DND-41 (cell line): ENCODE measurements around the gene LMO2.

ENCODE experiments used
- CTCF ChIP-seq: IDR thresholded peaks from 2 replicates; pipeline ENCODE4 v1.5.1; 2012; ENCODE audit warnings: borderline replicate concordance, low read length, moderate library complexity, mild to moderate bottlenecking; ENCODE audit not compliant: poor library complexity, severe bottlenecking; ENCODE audit errors: extremely low read depth
- EZH2 ChIP-seq: IDR thresholded peaks from 3 replicates; pipeline ENCODE4 v1.6.1; 2012; ENCODE audit warnings: borderline replicate concordance, low read depth, mild to moderate bottlenecking, moderate library complexity, low read length, inconsistent platforms; ENCODE audit not compliant: severe bottlenecking

DNA sequence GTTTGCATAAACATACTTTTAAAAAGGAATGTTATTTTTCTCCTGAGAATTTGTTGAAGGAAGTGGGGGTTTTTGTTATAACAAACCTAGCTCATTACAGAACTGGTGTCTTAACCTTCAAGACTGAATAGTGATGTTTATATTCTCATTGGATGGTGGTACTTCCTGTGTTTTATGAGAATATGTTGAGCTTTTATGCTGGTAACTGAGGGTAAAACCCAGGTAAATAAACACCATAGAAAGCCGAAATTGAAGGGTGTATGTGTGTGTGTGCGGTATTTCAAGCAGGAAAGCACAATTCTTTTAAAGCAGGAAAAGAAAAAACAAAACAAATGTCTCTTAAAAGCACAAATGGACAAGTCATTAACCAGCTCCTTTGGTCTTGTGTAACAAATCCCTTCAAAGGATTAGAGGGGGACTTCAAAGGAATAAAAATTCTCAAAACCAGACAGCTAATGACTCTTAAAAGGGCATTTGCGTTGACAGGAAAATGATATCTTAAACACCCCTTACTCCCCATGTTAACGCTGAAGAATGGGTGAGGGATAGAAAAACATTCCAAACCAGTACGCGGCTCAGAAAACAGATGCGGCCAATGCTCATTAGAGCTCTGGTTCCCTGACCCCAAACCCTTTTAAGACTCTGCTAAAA, 23.8 kb downstream of the LMO2 start:
- no peak for TF ChIP-seq CTCF
- no peak for TF ChIP-seq EZH2
